Measurements from ENCODE around the gene PDIA4.
"Not testable (repeated sequence)": the region's sequence is repeated elsewhere in the genome, so short reads cannot be mapped to it uniquely, and the experiment has no call there.

Gene PDIA4

DNA sequence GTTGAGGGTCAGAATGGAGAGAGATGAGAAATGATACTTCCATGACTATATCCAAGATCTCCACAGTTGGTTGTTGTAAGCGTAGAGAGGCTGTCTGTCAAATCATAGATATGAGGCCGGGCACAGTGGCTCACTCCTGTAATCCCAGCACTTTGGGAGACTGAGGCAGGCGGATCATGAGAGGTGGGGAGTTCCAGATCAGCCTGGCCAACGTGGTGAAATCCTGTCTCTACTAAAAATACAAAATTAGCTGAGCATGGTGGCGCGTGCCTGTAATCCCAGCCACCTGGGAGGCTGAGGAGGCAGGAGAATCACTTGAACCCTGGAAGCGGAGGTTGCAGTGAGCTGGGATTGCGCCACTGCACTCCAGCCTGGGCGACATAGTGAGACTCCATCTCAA lies 2.1 kb upstream of the PDIA4 start:
- DNase-seq, result not testable (repeated sequence)

GRCh38 chr7:149027611-149028345 lies 527 bp downstream of the PDIA4 start:
- DNase-seq, result no peak

GRCh38 chr7:149027055-149027454 lies 1.2 kb downstream of the PDIA4 start:
- DNase-seq, result peak; percentile 15

DNA sequence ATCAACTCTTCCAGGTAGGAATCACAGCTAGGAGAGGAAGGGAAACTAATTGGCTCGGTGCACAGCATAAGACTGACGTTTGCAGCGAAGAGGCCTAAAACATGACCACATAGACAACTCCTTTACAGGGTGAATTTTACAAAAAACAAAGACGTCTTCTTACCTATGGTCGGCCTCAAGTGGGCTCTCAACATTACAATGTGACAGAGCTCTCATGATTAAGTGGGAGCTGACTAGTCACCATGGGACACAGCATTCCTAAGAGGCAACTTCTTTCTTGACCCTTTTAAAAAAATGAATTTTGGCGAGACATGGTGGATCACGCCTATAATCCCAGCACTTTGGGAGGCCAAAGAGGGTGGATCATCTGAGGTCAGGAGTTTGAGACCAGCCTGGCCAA lies 4.6 kb downstream of the PDIA4 start:
- no peak for DNase-seq

- DNase-seq, result no peak
Measured at GRCh38 chr7:149022756-149023360, 5.4 kb downstream of the PDIA4 start.

GRCh38 chr7:149021725-149022062 lies 6.6 kb downstream of the PDIA4 start:
- DNase-seq, result no peak

DNA sequence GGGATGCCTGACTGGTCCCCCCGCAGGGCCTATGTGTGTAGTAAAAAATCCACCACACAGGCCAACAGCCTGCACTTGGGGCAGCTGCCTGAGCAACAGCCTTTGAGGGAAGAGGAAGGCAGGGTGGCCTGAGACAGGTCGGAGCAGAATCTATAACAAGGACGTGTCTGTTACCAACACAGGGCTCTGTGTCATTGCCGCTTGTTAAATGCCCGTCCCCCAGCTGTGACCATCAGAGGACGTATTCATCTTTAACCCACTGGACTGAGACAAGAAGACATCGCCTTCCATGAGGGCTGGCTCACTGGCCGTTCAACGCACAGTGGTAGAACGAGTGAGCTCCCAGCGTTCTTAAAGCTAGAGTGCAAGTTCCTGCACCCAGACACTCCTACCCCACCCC lies 7.8 kb downstream of the PDIA4 start:
- DNase-seq, result no peak

DNA sequence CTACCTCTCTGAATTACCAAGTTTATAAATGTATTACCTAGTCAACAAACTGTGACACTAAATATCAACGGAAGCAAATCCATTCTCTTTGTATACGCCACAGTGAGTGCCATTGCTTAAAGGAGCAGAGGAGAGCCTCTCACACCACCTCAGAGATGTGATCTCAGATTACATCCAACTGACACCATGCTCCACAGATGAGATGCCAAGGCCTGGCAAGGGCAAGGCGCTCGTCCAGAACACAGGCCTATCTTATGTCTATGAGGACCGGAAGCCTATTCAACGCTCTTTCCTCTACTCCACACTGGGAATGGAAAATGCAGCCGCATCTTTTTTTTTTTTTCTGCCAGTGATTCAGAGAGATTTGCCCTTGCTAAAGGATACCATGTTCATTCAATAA lies 11.4 kb downstream of the PDIA4 start:
- no peak for DNase-seq

DNA sequence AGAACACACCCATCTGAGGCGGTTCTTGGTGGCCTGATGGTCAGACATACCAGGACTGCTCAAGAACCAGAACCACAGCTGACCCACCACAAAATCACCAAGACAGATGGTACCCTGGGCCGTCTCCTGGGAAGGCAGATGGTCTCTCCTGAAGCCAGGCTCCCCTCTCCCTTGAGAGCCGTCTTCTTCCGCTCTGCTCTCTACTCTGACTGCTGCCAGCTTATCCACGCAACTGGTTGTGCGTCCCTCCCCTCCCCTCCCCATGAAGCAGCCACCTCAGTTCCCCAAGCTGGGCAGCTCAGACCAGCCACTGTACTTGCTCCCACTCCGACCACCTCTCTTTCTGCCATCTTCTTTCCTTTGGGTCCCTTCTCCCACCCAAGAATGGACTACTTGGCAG lies 14.0 kb downstream of the PDIA4 start:
- no peak for DNase-seq

- DNase-seq, result no peak
Measured at GRCh38 chr7:149013876-149014275, 14.4 kb downstream of the PDIA4 start.

GRCh38 chr7:149012730-149013129 lies 15.6 kb downstream of the PDIA4 start:
- not testable (repeated sequence) for DNase-seq

DNA sequence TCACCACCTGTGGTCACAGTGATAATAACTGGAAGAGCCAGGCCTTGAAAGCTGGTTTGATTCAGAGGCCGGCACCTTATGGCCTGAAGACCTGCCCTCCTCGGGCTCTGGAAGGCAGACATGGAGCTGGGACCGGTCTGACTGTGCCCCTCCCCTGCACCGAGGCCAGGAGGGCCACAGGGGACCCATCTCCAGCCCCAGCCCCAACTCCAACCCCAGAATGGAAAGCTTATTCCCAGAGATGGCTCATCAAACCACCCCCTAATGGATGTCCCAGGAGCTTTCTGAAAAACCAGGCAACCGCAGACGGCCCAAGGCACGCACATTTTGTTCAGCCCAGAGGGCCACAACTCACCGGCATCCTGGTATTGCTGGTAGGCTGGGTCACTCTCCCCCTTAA lies 16.8 kb downstream of the PDIA4 start:
- DNase-seq, result no peak

GRCh38 chr7:149010451-149010850 lies 17.9 kb downstream of the PDIA4 start:
- DNase-seq, result no peak

GRCh38 chr7:149009527-149009926 lies 18.8 kb downstream of the PDIA4 start:
- DNase-seq, result no peak

- DNase-seq, result no peak
Measured at GRCh38 chr7:149007611-149008010, 20.7 kb downstream of the PDIA4 start.

GRCh38 chr7:149007146-149007545 lies 21.2 kb downstream of the PDIA4 start:
- no peak for DNase-seq

- DNase-seq, result no peak
Measured at GRCh38 chr7:149006345-149006725, 22.0 kb downstream of the PDIA4 start.

DNA sequence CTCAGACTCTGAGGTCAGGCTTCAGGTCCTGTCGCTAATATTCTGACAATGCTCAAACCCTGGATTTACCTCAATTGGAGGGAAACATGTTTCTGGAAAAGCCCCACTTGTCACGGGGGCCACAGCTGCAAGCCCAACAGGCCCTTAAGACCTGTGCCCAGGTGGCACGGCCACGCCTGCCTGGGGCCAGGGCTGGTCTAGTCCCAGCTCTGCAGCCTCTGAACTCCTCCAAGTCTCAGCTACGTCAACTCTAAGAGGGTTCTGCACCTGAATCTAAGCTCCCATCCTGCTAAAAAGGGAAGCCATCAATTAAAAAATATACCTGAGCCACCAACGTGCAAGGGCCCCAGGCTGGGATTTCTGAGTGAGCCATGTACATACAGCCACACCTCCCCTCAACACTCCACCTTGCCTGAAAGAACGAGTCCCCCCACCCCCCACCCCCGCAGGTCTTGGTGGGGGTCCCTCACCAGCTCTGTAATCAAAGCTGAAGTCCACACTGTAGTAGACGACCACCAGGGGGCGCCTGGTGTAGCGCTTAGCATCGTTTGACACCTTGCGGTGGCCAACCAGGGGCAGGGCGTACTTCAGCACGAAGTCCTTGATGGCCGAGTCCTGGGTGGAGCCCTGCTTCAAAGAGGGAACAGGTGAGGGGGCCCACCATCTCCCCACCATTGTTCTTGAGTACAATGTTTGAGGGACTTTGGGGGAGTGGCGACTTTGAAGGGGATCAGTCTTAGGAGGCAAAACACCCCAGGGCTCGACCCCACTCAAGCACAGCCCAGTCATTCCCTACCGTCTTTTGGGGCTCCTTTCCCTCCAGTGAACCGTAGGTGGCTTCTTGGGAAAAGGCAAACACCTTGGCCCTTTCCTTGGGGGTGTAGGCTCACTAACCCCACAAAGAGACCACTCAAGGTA lies 22.6 kb downstream of the PDIA4 start:
- peak; percentile 78 for DNase-seq

GRCh38 chr7:149004405-149005370 lies 23.6 kb downstream of the PDIA4 start:
- no peak for DNase-seq

GRCh38 chr7:149003560-149004305 lies 24.6 kb downstream of the PDIA4 start:
- DNase-seq, result no peak

- no peak for DNase-seq
Measured at GRCh38 chr7:149003018-149003417, 25.3 kb downstream of the PDIA4 start.

DNA sequence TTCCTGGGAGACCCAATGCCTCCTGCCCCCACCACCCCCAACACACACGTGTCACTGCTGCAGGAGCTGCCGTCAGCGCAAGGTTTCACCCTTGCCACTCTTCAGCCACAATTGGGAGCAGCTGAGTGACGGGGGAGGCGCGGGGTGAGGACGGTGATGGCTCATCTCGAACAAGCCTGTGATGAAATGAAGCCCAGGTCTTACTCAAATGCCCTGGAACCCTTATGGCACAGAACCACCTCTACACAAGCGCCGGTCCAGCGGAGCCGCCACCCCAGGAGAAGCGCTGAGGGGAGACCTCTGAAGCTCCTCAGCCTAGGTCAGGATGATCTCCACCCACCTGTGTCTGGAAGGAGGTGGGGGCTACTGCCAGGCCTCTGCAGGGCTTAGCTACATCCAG lies 25.7 kb downstream of the PDIA4 start:
- no peak for DNase-seq

All from activated CD4-positive, alpha-beta T cell treated with anti-CD3 and anti-CD28 coated beads, Interleukin-10, Interleukin-2, amounts not matched to agents 100 ng/mL and 50 ng/mL, durations not matched to agents 16 hours and 8 hours (primary cell).